ENCODE measurements around the gene NTF3.

Gene NTF3

GRCh38 chr12:5432011-5432400 is at the start of gene NTF3:
TSS of gene NTF3 (plus strand) at chr12:5432108. CDS start at chr12:5432325, 217 bp downstream.
- no peak for DNase-seq

DNA sequence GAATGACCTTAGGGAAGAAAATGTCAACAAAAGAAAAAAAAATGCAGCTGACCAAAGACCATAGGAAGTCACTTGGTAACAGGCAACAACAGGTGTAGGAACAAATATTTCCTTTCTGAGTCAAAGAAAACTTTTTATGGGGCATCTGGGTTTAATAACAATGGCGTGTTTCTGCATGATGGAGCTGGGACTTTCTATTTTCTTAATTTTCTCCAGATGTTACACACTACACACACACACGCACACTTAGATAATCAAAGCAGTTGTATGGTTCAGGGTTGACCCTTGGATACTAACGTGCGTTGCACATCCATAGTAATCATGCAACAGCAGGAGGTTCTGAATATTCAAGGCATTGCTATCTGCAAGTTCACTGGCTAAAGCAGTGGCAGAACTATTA is 47.9 kb upstream of the NTF3 start:
- no peak for DNase-seq

- DNase-seq = no peak
These were observed 43.0 kb upstream of the NTF3 start for GRCh38 chr12:5388581-5389535.

DNA sequence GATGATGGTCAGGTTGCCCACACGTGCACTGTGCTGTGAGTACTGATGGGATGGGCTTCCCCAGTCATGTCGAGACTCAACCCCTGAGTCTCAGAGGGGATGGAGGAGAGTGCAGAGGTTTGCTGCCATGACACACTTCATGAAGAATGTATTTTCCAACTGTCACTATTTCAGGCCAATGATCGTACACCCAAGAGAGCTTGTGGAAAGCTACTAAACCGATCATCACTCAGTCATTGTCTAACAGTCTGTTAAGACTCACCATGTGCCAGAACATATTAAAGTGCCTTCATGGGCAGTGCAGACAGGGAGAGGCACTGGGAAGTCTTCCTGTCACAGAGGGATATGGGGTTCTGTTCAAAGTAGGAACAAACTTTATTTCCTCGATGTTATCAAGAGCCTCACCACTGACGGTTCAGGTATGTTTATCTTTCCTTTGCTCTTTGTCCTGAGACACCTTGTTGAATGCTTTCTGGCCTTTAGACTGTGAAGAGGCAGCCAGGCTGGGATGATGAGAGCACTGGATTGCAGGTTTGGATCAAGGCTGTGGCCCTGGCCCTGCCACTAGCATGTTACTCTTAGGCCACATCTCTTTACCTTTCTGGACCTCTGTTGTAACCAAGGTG is 41.6 kb upstream of the NTF3 start:
- DNase-seq = no peak

GRCh38 chr12:5391653-5392052 is 40.3 kb upstream of the NTF3 start:
- no peak for DNase-seq

GRCh38 chr12:5392961-5393360 is 38.9 kb upstream of the NTF3 start:
- DNase-seq = no peak

- no peak for DNase-seq
These were observed 36.3 kb upstream of the NTF3 start for GRCh38 chr12:5395443-5396271.

- no peak for DNase-seq
These were observed 35.4 kb upstream of the NTF3 start for GRCh38 chr12:5396541-5396940.

DNA sequence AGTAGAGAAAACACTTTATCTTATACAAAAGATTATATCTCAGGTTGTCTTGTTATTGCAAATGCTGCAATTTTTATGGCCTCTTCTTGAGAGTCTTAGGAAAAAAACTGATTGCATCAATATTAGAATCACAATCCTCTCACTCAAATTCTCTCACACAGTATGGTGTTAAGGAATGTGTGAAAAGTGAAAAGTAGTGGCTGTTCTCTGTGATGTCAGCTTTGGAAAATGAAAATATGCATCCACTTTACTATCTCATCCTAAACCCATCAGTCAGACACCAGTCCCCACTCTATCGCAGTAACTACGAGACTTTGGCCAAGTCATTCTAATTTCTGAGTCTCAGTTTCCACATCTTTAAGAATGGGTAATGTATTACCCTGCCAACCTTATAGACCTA is 32.6 kb upstream of the NTF3 start:
- DNase-seq = no peak

DNA sequence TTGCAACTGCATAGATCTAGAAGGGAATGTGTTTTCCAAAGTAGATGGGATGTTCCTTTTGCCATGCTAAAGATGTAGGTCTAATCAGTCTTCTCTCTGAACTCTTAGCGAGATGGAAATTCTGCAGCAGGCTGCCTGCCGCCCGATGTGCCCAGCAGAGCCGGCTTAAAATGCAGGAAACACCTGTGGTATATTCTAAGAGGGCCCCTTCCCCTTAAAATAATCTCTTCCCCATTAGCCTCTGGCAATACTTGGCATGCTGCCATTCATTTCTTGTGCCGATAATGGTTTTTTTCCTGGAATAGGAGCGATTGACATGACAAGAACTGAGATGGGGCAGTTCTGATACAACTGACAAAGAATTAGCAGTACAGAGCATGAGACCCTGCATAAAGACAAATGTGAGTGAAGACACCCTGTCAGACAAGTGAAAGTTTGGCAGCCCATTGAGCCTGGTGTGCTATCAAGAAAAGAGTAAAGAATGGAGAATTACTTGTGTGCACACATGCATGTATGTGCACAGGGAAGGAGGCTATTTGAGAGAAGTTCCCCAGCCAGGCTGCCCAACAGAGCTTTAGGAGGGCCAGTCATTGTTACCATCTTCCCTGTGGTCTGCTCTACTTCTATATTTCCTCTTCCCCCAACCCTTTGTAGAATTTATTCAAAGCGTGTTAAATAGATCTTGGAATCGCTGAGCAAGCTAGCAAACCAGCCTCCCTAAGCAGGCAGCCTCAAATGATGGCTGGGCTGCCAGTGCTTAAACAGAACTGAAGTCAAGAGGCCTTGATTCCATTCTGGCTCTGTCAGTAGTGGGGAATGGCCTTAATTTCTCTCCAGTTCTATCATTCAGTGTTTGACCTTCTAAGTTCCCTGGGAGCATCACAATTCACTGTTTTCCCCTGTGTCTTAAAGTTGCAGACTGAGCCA is 29.6 kb upstream of the NTF3 start:
- no peak for DNase-seq

GRCh38 chr12:5403411-5403810 is 28.5 kb upstream of the NTF3 start:
- DNase-seq = no peak

DNA sequence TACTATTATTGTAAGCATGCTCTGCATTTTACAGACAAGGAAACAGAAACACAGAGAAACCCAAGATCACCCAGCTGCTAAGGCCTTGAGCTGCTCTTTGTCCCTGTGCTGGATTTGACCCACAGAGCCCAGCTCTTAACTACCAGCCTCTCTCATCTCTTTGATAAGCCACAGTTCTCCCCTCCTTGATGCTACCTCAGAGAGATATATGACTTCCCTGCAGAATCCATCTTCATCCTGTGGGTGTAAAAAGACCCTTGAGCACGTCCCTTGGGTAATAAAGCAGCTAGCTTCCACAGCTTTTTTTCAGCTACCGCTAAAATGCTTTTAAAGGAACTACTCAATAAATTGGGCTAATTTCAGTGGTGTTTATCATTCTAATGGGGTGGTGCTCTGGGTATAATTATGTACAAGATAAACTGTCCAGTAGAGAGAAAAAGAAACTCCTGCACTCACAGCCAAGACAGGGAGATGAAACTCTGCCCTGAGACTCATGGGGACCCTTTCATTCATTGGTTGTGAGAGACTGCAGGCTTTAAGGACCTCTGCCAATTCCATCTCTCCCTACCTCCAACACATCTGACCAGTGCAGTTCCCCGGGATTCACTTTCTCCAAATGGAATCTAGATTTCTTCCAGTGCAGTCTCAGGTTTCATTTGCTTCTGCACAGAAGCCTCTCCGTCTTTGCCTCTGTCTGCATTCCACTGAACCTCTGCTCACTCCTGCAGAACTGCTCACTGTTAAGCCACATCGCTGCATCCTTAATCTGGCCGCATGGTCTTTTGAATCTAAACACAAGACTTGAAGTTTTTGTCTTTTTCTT is 24.7 kb upstream of the NTF3 start:
- no peak for DNase-seq

DNA sequence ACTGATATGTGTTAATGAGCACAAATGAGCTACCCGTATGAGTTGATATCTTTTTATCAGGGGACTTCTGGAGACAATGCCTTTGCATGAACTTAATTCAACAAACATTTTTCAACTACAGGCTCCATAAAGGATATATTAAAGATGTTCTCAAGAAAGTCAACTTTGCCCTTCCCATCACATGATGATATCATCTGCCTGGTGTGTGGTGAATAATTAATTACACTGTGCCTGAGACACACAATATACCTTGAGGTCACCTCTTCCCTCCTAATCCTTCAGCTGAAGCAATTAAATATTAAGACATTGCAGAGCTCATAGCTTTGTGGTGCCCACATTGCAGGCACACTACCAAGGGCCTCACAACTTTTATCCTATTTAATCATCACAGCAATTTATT is 22.3 kb upstream of the NTF3 start:
- no peak for DNase-seq

GRCh38 chr12:5416571-5416970 is 15.3 kb upstream of the NTF3 start:
- no peak for DNase-seq

- DNase-seq = no peak
These were observed 14.4 kb upstream of the NTF3 start for GRCh38 chr12:5417500-5417899.

GRCh38 chr12:5428332-5429221 is 3.3 kb upstream of the NTF3 start:
- DNase-seq = no peak

- DNase-seq = no peak
These were observed 2.0 kb upstream of the NTF3 start for GRCh38 chr12:5429741-5430557.

DNA sequence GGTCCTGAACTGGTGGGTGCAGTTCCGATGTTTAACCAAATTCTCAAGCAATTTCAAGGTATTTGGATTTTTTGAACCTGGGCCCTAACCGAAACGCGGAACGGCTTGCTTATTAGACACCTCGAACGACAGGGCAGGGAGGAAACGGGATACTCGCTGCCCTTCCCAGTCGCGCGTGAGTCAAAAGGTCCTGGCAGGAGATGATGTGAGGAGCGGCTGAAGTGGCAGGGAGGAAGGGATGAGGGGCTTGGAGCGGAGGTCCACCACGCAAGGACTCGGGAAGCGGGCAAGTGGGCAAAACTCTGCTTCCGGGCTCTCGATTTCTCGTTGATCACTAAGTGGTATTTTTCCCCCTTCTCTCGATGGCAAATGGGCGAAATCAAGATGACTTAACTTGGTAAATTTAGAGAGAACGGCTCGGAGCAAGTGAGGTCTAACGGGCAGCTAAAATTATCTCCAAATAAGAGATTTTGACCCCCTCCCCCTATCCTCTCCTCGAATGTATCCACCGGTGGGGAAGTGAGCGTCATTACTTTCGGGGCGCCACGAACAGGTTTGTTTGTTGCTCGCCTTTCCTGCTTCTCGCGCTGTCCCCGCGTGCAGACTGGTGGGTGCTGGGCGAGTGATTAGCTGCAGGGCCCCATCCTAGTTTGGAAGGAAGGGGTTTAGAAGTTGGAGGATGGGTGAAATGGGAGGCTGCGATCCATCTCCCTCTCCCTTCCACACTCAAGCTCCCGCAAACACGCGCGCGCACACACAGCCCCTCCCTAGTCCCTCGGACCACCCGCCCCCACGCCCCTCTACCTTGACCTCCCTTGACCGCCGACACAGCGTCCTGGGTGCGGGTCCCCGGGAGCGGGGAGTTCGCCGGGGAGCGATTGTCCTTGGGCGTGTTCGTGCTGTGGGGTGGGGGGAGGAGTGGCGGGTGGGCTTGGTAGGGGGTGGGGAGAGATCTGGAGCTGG is 986 bp upstream of the NTF3 start:
- no peak for DNase-seq
